Measurements from ENCODE around the gene PABPN1.
A peak's percentile ranks its signal among the peaks of the same experiment; 100 is the strongest.

GRCh38 chr14:23321572-23322547 is 603 bp downstream of the PABPN1 start:
- peak in 1 of 12 donors; percentile 4 for TF ChIP-seq CTCF (IDR thresholded peaks at IDR 0.05)
- TF ChIP-seq POLR2A (IDR thresholded peaks at IDR 0.05) = no peak

Data from heart left ventricle (tissue), 13 donors.